Activated naive CD4-positive, alpha-beta T cell (primary cell): ENCODE measurements around the gene MAML2.

Experiments used
- DNase-seq, 4 experiments: peaks; one replicate each; lab custom pipeline; 2025; lab: John Stamatoyannopoulos, UW

The MAML2 gene

DNA sequence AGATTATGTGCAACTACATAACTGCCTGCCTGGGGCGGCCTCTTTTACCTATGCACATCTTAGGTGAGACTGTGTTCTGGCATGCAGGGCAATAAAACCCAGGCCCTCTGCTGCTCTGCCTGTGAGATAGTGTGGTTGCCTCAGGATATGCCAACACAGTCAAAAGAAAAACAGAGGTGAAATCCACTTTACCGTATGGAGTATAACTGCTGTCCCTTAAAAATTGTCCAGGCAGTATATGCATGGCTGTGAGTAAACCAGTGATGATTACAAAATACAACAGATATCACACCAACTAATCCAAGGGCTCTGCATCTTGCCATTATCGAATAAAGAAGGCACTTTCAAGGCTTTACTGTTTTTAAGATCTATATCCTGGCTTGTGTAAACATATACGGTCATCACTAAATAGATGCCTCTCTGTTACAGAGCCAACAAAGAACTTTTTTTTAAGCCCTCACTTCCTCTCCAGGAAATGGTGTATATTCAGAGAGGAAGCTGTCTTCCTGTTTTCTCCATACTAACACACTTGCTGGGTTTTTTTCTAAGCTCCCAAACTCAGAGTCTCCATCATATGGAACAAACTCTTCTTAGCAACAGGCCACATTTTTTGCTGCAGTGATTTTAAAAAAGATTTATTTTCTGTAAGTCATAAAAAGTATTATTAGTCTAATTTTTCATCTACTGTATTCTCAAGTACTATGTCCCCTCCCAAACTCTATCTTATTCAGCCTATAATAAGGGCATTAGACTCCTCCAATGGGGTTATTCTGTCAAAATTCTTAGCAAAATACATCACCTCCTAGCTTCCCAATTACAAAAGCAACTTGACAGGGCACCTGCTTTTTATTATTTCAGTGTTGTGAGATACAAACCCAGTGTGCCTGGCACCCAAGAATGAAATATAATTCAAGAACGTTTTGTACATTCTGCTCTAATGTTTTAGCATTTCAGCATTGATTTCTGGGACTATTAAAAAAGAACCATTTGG is 135.2 kb downstream of the MAML2 start:
- peak in 1 of 4 experiments; percentile 7 for DNase-seq

DNA sequence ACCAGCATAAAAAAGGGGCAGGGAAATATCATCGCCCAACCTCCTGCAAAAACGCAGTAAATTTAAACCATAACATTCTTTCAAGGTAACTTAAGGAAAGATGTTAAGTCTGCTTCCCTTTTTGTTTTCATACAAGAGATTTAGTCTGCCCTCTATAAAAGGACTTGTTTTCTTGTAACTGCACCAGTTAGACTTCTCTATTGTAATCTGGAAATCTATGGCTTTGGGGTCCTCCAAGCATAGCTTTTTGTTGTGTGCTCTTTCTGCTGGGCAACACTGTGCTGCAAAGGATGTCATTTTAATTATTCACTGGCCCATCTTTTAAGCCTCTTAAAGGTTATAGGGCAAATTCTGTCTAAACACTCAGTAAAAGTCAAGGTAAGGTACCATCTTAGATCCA is 136.0 kb downstream of the MAML2 start:
- DNase-seq: no peak

DNA sequence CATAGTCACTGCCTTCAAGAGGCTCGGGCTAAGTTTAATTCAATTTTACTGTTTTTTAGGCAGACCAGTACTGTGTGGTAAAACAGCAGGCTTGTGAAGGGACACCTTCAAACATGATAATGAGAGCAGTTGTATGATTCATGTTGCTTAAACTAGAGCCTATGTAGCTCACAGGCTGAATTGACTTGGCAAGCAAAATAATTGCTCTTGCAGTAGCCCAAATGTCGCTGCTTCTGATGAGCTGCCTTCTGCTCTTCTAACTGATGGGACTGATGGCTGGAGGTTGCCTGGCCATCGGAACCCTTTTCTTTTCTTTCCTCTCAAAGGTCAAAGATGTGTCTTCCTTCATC is 137.6 kb downstream of the MAML2 start:
- DNase-seq: no peak

GRCh38 chr11:96204721-96205459 is 138.1 kb downstream of the MAML2 start:
- no peak for DNase-seq

- no peak for DNase-seq
Observed at GRCh38 chr11:96204366-96204659, 138.7 kb downstream of the MAML2 start.

- DNase-seq: no peak
Observed at GRCh38 chr11:96203567-96204365, 139.2 kb downstream of the MAML2 start.

DNA sequence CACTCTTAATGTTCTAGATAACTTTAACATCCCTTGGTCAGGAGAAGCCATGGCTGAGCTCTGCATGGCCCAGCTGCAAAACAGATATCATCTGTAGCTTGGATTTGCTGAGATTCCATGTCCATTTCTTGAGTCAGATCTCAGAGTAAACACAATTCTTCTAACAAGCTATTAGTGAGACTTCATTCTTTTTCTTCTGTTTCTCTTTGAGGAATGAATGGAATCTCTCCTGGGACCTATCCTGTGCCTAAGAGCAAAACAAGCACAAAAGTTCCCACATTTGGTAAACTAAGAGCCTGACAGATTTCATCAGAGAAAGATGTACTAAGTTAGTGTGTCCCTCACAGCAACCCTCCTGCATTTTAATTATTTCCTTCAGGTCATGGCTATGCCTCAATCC is 142.8 kb downstream of the MAML2 start:
- DNase-seq: no peak

- no peak for DNase-seq
Observed at GRCh38 chr11:96199563-96200025, 143.4 kb downstream of the MAML2 start.

DNA sequence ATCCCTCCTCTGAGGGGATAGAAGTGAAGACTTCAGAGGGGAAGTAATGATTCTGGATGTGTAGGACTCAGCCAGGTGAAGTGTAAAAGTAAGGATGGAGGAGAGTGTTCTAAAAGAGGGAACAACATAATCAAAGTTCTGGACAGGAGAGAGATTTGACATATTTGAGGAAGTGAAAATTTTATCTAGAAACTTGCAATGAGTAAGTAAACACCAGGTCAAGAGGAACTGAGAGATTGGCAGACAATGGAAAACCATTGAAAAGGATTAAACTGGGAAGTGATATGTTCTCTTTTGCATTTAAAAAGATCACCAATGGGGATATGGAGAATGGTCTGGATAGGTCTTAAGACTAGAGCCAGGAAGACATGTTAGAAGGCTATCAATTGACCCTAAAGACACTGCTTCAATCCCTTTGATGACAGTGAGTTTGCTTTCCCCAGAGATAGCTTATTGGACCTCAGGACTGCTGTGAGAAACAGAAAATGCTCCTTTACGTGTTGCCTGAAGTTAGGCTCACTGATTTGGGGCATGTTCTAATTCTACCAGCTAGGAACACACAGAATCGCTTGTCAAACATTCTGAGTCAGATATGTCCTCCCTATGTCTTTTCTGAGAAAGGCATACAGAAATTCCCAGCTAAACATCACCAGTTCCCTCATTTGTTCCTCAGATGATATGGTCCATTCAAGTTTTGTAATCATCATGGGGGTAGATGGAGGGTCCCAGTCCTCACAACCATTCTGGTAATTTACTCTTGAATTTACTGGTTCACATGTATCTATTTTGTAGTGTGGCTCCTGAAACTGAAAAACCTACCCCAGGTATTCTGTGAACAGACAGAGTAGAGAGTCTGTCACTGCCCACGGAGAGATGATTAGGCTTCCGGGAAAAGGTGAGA is 144.9 kb downstream of the MAML2 start:
- no peak for DNase-seq

DNA sequence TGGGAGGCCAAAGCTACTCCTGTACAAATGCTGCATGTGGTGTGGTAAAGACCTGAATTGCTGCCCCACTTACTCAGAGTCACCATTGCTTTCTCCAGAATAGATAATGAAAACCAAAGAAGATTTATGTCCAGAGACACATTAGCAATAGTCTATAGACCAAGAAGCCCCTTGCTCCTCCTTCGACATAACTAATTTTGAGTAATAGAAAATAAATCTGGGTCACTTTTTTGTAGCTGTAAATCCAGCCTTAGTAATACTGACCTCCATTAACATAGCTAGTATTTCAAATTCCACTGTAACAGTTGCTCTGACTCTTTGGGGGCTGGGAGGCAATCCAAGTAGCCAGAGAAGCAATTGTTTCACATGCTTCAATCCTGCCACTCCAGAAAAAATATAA is 145.9 kb downstream of the MAML2 start:
- no peak for DNase-seq

GRCh38 chr11:96196181-96196662 is 146.8 kb downstream of the MAML2 start:
- no peak for DNase-seq

DNA sequence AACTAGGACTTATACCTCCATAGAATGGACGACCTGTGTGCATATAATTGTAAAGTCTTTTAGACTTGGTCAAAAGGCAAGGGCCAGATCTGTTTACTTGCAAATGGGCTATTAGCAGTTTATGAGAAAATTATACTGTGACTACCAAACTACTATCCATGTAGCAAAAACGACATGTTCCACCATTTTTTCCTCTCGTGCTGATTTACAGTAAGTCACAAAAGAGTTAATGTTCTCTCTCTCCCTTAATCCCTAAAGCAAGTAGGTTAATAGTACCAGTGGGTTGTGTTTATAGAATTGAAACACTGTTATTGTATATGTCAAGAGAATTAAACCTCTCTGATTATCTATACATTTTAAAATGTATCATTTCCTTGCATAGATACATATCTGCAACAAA is 147.3 kb downstream of the MAML2 start:
- DNase-seq: no peak

- no peak for DNase-seq
Observed at GRCh38 chr11:96194581-96195374, 148.2 kb downstream of the MAML2 start.

GRCh38 chr11:96193745-96194443 is 149.1 kb downstream of the MAML2 start:
- DNase-seq: no peak

- DNase-seq: no peak
Observed at GRCh38 chr11:96191752-96192151, 151.2 kb downstream of the MAML2 start.

DNA sequence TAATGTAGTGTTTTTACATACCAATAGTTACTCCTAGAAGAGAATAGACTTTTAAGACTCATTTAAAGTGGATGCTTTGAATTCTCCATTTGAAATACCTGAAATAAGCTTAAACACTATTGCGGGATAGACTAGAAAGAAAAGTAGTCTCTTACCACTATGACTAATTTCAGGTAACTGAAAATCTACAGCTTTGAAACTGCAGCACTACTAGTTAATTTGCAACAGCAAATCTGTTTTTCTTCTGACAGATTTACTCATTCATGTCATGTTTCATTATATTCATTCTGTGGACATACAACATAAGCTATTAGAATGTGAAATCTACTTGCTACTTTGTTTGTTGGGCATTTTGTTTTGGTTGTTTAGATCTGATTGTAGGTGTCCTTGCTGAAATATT is 153.6 kb downstream of the MAML2 start:
- no peak for DNase-seq

DNA sequence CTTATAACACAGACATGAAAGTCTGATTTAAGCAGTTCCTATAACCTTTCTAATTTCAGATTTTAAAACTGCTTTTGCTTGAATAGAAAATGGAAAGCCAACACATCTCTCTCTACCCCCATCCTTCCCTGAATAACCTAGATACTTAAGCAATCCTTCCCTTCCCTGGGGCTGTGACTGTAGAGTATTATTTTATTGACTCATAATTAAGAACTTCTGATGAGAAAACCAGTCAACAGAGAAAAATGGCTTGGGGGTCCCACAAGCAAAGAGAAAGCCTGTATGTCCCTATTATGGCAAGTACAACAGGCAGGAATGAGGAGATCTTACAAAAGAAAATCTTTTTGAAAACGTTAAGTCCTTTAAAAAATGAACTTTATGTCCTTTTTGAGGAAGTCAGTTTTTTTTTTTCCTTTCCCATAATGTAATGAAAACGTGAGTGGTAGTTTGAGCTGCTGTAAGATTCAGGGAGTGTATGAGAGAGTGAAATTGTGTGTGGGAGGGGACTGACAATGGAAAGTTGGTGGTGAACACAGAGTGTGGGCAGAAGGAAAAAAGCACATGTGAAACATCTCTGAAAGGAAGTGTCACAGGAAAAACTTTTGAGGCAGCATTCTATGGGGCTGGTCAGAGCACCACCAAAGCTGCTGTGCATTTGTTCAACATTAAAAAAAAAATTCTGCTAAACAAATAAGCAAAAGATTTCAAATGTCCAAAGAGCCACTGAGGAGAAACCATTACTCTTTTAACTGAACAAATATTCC is 154.6 kb downstream of the MAML2 start:
- DNase-seq: no peak

DNA sequence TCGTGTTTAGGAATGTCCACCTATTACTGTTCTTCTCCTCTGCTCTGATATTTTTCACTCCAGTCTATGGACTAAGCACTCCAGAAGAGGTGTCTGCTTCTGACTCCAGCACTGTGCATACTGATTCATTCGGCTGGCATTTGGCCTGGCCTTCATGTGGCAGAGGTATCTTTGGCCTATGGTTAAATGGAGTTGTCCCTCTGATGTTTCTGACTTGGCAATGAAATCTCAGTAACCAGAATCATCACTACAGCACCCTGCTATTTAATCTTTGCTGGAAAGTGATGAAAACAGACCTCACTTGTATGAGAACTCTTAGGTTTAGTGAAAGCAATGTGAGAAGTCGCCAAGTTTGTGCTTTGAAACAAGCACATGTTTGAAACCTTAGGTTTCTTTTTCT is 155.2 kb downstream of the MAML2 start:
- no peak for DNase-seq

GRCh38 chr11:96186806-96187205 is 156.2 kb downstream of the MAML2 start:
- no peak for DNase-seq
